Measurements from ENCODE around the gene SLC44A1. TPM values are rescaled to one million over a fixed set of nuclear protein-coding genes. Genes with fewer than 3 reads are reported as not detected.

The SLC44A1 gene
- total and polyA plus RNA-seq, 8 donors = 58.0 to 79.8 (median 73.9) TPM

DNA sequence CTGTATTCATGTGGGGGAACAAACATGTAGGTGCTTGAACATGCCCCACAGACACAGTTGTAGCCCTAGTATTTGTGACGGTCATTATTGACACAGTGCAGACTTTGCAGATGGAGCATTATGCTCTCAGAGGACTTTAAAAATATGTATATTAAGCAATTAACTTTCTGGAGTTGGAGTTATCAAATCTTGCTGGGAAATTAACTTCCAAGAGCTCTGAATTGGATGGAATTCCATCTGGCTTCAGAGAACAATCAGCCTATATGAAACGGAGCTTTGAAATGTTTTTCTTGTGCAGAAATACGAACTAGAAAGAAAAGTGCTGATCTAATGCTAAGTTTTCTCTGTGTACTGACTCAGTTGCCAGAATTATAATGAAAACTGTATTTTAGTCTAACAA lies 152.4 kb downstream of the SLC44A1 start:
- intact Hi-C loops (cut with DNase I) = no loop called here
- ATAC-seq (no peak), DNase-seq (no peak)
- no peak overlapping the region for H3K27ac ChIP-seq
- H3K27me3 ChIP-seq = no peaks in the 10 kb centered on the region
- TF ChIP-seq, protein P1, sequence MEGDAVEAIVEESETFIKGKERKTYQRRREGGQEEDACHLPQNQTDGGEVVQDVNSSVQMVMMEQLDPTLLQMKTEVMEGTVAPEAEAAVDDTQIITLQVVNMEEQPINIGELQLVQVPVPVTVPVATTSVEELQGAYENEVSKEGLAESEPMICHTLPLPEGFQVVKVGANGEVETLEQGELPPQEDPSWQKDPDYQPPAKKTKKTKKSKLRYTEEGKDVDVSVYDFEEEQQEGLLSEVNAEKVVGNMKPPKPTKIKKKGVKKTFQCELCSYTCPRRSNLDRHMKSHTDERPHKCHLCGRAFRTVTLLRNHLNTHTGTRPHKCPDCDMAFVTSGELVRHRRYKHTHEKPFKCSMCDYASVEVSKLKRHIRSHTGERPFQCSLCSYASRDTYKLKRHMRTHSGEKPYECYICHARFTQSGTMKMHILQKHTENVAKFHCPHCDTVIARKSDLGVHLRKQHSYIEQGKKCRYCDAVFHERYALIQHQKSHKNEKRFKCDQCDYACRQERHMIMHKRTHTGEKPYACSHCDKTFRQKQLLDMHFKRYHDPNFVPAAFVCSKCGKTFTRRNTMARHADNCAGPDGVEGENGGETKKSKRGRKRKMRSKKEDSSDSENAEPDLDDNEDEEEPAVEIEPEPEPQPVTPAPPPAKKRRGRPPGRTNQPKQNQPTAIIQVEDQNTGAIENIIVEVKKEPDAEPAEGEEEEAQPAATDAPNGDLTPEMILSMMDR (IDR thresholded peaks at IDR 0.05) = no peak
- no peaks in the 10 kb centered on the region for H3K9me3 ChIP-seq
- no peak overlapping the region for H3K4me3 ChIP-seq
- H3K36me3 ChIP-seq = no peaks in the 10 kb centered on the region
- no peaks in the 10 kb centered on the region for H3K4me1 ChIP-seq

DNA sequence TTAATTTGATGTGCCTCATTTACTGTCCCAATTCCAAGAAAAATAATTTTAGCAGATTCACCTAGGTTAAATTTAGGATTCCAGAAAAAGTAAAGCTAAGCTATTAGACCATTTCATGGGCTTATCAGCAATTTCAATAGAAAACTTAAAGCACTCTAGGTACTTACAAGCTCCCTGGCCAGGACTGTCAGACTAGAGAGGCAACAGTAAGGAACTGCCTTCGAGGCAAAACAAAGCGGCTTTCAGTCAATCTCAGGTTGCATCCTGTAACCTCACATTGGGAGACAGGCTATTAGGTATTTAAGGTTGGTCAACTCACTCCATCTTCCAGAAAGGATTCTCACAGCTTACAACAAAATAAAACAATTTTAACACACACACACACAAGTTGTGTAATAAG lies 154.7 kb downstream of the SLC44A1 start:
- intact Hi-C loops (cut with DNase I) = no loop called here
- DNase-seq = no peak
- no peaks in the 10 kb centered on the region for H3K4me1 ChIP-seq
- no peak overlapping the region for H3K27ac ChIP-seq
- no peak overlapping the region for H3K4me3 ChIP-seq
- TF ChIP-seq, protein P1 (IDR thresholded peaks at IDR 0.05) = no peak
- H3K27me3 ChIP-seq = no peaks in the 10 kb centered on the region
- no peaks in the 10 kb centered on the region for H3K9me3 ChIP-seq
- H3K36me3 ChIP-seq = no peaks in the 10 kb centered on the region
- ATAC-seq = no peak

DNA sequence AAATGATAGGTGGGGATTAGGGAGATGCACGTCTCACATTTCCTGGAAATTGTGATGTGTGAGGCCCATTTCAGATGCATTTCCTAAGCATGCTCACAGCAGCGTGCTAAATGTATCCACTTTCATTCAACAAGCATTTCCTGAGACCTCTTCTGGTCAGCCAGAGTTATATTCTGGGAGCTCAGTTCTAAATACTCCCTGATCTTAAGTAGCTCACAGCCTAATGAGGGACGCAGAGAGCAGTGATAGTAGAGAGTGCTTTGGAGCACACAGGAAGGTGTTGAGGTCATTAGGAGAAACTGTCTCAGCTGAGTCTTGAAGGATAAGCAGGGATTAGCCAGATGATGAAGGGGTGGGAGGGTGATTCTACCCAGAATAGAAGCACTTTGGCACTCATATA lies 157.2 kb downstream of the SLC44A1 start:
- DNase-seq (no peak), ATAC-seq (no peak)
- H3K9me3 ChIP-seq = no peaks in the 10 kb centered on the region
- H3K27me3 ChIP-seq = no peaks in the 10 kb centered on the region
- H3K4me3 ChIP-seq = no peak overlapping the region
- intact Hi-C loops (cut with DNase I) = no loop called here
- no peaks in the 10 kb centered on the region for H3K36me3 ChIP-seq
- no peak overlapping the region for H3K27ac ChIP-seq
- TF ChIP-seq, protein P1 (IDR thresholded peaks at IDR 0.05) = no peak
- no peaks in the 10 kb centered on the region for H3K4me1 ChIP-seq

DNA sequence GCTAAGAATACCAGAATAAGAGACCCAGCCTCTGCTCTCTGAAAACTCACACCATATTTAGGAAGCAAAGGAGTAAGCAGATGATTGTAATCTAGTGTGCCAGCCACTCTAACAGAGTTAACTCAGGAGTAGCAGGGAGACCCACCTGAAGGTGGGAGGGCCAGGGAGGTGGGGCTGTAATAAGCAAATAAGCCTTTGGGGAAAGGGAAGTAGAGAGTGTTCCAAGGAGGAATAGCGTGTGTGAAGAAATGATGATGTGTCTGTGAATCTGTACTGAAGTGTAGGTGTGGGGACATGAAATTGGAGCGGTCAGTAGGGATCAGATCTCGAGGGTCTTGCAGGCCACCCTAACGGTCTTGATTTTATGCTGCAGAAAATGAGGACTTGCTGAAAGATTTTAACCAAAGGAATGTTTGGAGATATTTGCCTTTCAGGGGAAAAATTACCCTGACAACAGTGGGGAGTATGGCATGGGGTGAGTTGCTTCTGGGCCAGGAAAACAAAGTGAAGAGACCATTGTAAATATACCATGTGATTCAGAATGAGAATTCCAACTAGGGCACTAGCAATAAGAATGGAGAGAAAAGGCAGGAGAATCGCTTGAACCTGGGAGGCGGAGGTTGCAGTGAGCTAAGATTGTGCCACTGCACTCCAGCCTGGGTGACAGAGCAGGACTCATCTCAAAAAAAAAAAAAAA lies 159.2 kb downstream of the SLC44A1 start:
- Histone ChIP-seq H3K36me3 (no peaks in the 10 kb centered on the region), H3K27me3 (no peaks in the 10 kb centered on the region), H3K4me1 (no peaks in the 10 kb centered on the region), H3K4me3 (no peak overlapping the region), H3K27ac (no peak overlapping the region), H3K9me3 (no peaks in the 10 kb centered on the region)
- DNase-seq (no peak), ATAC-seq (no peak)
- intact Hi-C loops (cut with DNase I) = no loop called here
- TF ChIP-seq, protein P1 (IDR thresholded peaks at IDR 0.05) = no peak

DNA sequence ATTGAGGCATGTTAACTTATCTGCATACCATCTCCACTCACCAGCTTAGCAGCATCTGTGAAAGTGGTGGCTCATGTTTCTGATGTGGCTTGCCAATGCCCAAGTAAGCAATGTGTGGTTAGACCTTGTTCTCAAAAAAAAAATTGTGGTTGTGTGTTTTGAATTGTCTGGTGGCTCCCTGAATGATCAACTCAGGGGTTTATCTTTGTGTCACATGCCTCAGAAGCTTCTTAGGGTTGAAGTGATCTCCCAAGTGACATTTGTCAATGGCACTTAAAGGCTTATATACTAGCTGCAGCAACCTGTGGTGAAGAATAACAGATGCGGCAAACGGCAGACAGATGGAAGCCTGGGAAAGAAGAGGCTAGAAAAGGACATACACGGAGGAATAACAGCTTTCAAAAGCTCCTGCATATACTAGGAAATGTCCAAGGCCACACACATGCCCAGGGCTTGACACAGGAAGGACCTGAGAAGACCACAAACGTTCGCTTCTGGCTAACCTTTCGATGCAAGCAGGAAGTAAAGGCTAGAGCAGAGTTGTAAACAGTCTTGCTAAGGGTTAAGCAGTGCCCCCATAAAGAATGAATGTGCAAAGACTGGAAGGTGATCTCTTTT lies 161.2 kb downstream of the SLC44A1 start:
- no peaks in the 10 kb centered on the region for H3K27me3 ChIP-seq
- no peak for DNase-seq
- no peak for ATAC-seq
- H3K27ac ChIP-seq = no peak overlapping the region
- no peaks in the 10 kb centered on the region for H3K36me3 ChIP-seq
- H3K4me1 ChIP-seq = no peaks in the 10 kb centered on the region
- peaks cover 0 to 5% of the 10 kb centered on the region in 2 donors for H3K9me3 ChIP-seq
- intact Hi-C loops (cut with DNase I) = no loop called here
- TF ChIP-seq, protein P1 (IDR thresholded peaks at IDR 0.05) = no peak
- H3K4me3 ChIP-seq = no peak overlapping the region

Data from left lung (tissue), 10 donors.